GM18498 (cell line): ENCODE results near the gene ZNF662.
A peak's percentile ranks its signal among the peaks of the same experiment; 100 is the strongest.
"Not testable (repeated sequence)": the region's sequence is repeated elsewhere in the genome, so short reads cannot be mapped to it uniquely, and the experiment has no call there.

ENCODE experiments used
- ATAC-seq: cut with Tn5 transposase; IDR thresholded peaks from one replicate; pipeline ENCODE4 v1.9.1; 2021; ENCODE audit warnings: mild to moderate bottlenecking, moderate library complexity; ENCODE audit not compliant: unreplicated experiment

Gene ZNF662

DNA sequence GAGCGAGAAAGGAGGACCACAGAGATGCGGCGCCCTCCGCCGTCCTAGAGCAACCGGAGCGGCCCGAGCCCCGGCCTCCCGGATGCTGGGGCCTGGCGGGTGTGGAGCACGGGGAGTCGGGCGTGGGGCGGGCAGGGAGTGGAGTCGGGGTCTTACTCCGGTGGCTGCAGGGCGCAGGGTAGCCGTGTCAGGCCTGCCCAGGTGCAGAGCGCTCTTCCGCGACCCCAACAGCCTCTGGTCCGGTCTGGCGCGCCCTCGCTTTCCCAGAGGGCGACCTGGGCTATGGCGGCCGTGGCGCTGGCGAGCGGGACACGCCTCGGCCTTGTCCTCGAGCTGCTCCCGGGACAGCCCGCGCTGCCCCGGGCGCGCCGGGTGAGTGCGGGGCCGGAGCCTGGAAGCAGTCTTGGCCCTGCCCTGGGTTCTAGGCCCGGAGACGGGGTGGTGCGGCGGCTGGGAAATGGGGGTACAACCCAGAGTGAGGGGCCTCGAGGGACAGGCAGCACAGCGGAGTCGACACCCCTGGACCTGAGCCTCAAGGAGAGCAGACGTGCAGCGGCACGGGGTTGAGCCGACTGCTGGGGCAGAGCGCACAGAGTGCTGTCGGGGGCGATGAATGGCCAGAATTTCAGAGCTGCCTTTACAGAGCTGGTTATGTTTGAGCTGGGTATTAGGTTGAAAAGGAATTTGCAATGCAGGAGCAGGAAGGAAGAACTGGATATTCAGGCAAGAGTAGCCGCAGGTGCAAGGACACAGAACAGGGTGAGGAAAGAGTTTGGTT, at the start of gene ZNF662:
ZNF662 (plus strand) TSS at position 73 of the 778 bp plus-strand sequence. CDS start 1,973 bp downstream, outside the sequence.
- no peak for ATAC-seq

DNA sequence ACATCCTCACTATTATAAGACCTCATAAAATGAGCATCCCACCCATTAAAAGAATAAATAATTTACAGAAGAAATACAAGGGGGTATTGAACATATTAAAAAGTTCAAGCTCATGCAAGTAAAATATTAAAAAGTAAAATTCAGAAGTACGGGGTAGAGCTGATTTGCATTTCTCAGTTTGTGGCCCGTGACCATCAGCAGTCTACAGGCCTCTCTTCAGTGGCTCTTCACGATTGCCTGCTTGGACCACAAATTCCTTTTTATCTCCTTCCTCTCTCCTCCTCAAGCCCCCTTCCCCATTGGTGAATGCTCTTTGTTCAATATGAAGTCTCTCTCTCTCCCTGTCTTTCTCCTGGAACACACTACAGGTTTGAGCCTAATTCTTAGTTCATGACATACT, 49.4 kb upstream of the ZNF662 start:
- no peak for ATAC-seq

DNA sequence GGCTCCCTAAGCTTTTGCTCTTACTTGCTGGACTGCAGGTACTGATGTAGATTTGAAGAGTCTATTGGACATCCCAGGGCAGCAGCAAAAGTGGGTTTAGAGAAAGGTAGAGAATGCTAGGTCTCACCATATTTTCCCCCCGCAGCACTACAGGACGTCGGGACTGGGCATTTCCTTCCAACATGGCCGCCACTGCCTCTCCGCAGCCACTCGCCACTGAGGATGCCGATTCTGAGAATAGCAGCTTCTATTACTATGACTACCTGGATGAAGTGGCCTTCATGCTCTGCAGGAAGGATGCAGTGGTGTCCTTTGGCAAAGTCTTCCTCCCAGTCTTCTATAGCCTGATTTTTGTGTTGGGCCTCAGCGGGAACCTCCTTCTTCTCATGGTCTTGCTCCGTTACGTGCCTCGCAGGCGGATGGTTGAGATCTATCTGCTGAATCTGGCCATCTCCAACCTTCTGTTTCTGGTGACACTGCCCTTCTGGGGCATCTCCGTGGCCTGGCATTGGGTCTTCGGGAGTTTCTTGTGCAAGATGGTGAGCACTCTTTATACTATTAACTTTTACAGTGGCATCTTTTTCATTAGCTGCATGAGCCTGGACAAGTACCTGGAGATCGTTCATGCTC, 41.5 kb upstream of the ZNF662 start:
- ATAC-seq, result no peak

DNA sequence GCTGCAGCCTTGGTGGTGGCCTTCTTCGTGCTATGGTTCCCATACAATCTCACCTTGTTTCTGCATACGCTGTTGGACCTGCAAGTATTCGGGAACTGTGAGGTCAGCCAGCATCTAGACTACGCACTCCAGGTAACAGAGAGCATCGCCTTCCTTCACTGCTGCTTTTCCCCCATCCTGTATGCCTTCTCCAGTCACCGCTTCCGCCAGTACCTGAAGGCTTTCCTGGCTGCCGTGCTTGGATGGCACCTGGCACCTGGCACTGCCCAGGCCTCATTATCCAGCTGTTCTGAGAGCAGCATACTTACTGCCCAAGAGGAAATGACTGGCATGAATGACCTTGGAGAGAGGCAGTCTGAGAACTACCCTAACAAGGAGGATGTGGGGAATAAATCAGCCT, 40.7 kb upstream of the ZNF662 start:
- no peak for ATAC-seq

DNA sequence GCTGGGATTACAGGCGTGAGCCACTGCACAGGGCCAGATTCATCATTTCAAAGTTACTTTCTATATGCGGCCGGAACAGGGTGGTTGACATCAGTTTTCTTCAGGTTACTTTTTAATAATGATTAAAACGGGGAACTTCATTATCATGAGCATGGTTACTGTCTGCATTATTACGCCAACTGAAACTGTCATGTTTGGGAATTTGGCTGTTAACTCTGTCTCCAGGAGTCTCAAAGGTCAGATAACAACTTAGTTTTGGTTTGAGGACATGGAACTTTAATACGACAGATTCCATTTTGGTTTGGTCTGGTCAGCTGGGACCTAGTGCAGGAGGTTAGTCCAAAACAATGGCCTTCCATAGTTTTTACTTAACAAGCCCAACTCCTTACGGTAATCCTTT, 38.8 kb upstream of the ZNF662 start:
- no peak for ATAC-seq

DNA sequence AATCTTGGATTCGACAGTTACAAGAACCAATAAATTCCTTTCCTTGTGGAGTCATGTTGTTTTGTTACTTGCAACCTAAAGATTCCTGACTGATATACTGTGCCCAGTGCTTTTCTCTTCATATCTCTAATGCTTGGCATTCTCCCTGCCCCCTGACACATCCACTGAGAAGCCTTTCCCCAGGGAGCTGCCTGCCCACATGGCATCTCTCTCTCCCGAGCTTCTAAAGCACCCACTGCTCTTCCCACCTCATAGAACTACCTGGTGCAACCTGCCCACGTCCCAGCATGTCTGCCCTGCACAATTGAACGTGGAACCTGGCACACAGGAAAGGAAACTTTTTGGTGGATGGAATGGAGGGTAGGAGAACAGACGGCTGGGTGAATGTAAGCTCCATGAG, 37.1 kb upstream of the ZNF662 start:
- no peak for ATAC-seq

DNA sequence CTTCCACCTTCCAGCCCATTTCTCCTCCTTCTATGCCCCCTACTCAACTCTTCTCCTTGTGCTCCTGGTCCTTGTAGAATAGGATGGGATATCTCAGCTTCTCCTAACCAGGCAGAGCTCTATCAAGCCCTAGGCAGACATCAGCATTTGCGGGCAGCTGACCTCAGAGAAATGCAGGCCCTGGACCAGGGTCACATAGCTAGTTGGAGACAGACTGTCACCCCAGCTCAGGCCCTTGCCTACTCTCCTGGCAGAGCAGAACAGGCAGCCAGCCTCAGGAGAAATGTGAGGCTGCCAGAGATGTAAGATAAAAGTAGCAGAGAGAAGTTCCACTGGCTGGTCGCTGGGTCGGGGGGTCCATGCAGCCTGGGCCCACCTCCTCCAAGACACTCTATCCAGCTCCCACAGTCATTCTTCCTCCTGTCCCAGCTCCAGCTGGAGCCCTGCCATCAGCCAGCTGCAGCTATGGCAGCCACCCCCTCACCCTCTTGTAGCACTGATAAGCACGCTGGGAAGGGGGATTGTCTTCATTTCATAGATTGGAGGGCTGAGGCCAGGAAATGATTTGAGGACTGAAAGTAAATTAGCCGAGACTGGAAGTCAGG, 34.2 kb upstream of the ZNF662 start:
- no peak for ATAC-seq

DNA sequence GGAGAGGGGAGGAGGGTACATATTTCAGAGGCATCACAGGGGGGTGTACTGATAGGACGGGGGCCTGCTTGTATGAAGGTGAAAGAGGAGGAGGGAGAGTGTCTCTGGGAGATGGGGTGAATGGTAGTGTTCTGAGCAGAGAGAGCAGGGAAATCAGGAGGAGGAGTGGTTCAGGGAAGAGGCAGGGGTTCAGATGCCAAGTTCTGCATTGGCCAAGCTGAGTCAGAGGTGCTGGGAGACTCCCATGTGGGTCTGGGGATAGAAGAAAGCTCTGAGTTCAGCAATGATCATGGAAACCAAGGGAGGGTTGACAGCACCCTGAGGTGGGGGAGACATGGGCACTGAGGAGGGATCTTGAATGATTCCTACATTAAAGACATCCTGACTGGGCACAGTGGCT, 33.2 kb upstream of the ZNF662 start:
- no peak for ATAC-seq

DNA sequence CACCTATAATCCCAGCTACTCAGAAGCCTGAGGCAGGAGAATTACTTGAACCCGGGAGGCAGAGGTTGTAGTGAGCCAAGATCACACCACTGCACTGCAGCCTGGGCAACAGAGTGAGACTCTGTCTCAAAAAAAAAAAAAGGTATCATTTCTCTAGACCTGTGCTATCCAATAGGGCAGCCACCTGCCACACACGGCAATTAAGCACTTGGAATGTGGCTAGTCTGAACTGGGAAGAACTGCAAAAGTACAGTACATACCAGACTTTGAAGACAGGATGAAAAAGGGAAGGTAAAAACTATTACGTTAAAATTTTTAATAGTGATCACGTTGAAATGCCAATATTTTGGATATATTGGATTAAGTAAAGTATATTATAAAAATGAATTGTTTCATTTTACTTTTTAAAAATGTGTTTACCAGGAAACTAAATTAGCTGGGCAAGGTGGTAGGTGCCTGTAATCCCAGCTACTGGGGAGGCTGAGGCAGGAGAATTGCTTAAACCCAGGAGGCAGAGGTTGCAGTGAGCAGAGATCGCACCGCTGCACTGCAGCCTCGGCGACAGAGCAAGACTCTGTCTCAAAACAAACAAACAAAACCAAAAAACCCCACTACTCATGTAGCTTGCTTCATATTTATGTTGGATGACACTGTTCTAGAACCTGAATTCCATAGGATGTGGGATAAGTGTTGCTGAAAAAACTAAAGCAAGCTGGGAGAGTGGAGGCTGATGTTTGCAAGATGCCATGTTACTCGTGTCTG, 32.5 kb upstream of the ZNF662 start:
- no peak for ATAC-seq

DNA sequence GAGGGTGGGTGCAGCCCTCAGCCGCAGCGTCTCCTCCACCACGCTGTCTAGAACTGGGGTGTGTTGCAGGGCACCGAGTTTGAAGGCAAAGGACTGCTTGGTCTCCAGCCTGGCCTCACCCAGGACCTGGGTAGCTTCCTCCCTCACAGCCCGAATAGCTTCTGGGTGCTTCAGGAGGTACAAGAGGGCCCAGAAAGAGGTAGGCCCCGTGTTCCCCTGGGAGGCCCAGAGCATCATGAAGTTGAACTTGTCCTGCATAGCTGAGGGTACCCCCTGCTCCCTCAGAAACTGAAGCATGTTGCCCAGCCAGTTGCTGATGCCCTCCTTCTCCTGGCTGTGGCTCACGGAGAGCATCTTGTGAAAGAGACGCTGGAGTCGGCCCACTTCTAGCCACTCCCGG, 31.2 kb upstream of the ZNF662 start:
- ATAC-seq, result no peak

DNA sequence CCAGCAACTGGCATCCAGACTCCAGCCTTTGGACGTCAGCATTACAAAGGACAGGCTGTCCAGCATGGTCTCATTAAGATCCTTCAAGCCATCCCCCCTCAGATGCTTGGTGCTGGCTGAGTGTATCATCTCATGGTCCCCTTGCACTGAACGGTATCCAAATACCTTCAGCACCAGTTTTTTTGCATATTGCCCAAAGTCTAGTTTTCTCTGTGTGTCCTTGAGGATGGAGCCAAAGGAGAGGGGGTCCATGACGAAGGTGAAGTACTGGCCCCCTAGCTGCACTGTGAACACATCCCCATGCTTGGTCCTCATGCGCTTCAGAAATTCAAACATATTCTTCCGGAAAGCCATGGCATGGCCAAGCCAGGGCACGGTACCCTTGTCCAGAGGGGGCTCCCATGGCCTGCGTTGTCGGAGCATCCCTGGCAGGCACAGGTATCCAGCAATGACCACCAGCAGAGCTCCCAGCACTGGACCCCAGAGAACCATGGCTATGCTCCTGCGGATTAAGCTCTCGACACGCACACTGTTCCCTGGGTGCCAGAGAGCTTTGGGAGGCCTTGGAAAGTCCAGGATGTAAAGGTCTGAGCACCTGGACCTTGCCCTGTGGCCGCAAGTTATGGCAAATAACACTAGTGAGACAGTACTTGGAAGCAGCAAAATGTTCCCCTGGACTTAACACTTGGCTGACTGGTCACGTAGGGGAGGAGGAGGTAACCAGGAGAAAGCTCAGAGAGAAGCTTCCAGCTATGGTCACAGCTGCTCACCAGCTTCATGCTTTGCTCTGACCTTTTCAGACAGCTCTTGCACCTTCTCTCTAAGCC, 30.4 kb upstream of the ZNF662 start, which contains the start of gene CYP8B1:
CYP8B1 (minus strand) TSS at position 555 of the 827 bp plus-strand sequence; CDS start at position 492, 63 bp downstream.
- no peak for ATAC-seq

DNA sequence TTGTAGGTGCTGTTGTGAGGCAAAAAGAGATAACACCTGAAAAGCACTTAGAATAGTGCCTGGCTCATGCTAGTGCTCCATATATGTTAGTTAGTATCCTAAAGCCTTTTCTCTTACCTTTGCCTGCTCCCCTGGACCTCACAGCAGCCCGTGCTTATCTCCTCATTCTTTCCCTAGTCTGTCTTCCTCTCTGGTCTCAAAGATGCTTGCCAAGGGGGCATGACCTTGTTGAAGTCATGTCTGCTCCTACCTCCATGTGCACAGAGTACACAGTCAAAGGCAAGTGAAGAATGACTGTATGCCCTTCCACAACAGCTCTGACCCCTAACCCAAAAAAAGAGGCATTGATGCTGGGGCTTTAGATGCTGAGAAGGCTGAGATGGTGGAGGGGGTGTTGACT, 29.5 kb upstream of the ZNF662 start:
- ATAC-seq, result no peak

DNA sequence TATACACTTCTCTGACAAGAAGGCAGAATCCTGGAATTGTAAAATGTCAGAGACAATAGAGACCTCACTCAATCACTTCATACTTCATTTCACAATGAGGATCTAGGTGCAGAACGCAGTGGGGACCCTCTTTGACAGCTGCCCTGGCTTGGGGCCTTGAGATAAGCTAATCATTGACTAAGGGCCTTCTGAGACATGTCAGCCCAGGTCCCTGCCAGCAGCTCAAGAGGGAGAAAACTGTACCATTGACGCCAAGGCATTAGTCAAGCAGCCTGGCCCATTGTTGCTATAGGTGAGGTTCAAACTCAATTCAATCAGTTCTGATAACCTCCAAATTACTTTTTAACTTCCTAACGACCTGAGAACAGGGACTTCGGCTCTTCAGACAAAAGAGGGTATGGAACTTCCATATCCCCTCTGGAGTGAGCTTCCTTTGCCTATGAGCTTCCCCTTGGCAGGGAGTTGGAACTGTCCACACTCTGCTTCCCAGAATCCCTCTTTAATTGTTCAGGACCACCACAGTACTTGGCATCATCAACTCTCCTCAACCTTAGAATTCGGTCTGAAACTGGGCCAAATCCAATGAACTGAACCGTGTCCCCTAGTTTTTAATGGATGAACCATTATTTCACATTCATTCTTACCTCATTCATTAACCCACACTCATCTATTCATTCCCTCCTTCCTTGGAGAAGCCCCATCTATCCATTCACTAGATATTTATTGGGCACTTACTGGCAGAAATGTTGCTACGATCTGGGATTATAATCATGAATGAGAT, 28.8 kb upstream of the ZNF662 start:
- no peak for ATAC-seq

DNA sequence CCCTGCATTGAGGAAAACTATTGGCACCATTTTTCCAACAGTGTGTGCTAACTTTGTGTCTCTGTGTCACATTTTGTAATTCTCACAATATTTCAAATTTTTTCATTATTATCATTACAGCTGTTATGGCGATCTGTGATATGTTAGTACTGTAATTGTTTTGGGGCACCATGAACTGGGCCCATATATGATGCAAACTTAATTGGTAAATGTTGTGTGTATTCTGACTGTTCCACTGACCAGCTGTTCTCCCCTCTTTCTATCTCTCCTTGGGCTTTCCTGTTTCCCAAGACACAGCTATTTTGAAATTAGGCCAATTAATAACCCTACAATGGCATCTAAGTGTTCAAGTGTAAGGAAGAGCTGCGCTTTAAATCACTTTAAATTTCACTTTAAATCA, 28.1 kb upstream of the ZNF662 start:
- ATAC-seq, result no peak

DNA sequence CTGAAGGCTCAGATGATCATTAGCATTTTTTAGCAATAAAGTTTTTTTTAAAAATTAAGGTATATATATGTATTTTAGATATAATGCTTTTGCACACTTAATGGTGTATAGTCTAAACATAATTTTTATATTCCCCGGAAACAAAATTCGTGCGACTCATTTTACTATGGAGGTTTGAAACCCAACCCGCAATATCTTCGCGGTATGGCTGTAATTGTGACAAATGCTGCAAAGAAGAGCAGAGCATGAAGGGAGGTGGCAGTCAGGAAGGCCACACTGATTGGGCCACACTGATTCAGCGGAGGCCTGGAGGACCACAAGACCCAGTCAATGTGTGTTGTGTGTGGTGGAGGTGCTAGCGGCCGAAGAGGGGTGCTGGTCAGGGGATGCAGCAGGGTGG, 25.8 kb upstream of the ZNF662 start:
- no peak for ATAC-seq

DNA sequence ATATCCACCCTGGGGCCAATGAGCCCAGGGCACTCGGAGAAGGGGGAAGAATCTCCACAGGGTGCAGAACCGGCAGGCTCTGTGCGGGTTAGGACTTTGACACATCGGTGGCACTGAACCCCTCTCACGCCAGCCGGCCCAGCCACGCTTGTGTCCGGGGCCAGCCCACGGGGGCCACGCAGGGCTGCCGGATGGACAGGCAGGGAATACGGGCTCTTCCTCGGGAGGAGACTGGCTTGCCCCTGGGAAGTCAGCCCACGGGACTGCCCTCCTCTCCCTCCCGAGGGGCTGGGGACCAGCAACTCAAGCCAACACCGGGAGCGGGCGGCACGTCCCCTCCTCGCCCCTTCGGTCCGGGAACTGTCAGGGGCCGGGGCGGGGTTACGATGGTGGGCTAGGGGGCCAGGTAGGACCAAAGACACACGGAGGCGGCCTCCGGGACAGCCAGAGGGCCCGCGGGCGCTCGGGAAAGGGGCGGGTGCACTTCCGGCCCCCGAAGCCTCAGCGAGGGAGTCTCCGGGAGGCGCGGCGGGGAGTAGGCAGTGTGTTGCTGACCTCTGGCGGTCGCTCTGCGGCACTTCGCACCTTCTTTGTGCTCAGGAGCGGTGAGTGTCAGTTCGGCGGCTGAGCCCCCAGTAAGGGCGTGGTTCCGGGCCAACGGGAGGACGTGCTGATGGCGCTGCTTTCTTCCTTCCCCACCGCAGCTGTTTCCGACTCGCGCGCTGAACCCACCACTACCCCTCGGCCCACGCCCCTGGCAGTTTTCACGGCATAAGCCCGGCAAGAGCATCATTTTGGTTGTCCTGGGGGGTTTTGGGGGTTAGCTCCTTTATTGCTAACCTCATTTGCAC, 25.1 kb upstream of the ZNF662 start:
- peak; percentile 99 for ATAC-seq

DNA sequence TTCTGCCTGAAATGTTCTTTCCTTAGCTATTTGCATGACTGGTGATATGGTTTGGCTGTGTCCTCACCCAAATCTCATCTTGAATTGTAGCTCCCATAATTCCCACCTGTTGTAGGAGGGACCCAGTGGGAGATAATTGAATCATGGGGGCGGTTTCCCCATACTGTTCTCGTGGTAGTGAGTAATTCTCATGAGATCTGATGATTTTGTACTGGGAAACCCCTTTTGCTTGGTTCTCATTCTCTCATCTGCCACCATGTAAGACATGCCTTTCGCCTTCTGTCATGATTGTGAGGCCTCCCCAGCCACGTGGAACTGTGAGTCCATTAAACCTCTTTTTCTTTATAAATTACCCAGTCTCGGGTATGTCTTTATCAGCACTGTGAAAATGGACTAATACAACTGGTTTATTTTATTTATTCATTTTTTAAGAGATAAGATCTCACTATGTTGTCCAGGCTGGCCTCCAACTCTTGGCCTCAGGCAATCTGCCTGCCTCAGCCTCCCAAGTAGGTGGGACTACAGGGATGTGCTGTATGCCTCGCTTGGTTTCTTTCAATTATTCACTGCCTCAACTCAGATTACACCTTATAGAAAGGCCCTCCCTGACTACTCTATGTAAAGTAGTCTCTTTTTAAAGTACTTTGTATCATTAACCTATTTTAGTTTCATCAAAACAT, 22.6 kb upstream of the ZNF662 start:
- ATAC-seq, result not testable (repeated sequence)

DNA sequence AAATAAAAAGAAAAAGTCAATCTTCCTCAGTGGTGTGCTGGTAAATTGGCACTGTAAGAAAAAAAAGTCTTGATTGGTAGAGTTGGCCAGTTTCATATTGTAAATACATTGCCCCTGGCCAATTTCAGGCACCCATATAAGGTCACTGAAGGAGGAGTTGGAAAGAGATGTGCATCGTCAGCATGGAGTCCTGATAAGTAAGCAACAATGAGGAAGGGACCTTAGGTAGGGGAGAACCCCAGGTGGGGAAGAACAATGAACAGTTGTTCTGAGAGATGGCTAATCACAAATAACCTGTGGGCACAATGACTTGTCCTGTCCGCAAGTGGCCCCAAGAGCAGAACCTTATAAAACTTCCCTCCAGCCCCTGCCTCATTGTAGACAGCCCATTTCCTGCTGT, 21.6 kb upstream of the ZNF662 start:
- no peak for ATAC-seq
